Prostate gland (tissue), 2 donors: ENCODE results near the gene CCDC85B. TPM values are rescaled to one million over a fixed set of nuclear protein-coding genes. Genes with fewer than 3 reads are reported as not detected.

Experiments
- DNase-seq: peaks from one replicate; pipeline ENCODE4 v3.0.0-alpha.2; 2019; ENCODE audit warnings: low spot score
- H3K27ac ChIP-seq, 2 donors: fragments of 200-600 bp; sonication (generic); 2 replicates each; pipeline ENCODE4 v1.5.1; 2017 to 2019
- H3K27me3 ChIP-seq: fragments of 200-600 bp; sonication (generic); replicated peaks from 2 replicates; pipeline ENCODE4 v1.5.1; 2019; ENCODE audit not compliant: insufficient read depth
- H3K36me3 ChIP-seq, 2 donors: fragments of 200-600 bp; sonication (generic); 1 replicate in 1 of 2; 2 replicates in 1 of 2; pipeline versions ENCODE4 v1.5.1 to v1.8.1; 2017 to 2019
- H3K4me1 ChIP-seq: fragments of 200-600 bp; sonication (generic); replicated peaks from 2 replicates; pipeline ENCODE4 v1.5.1; 2019
- H3K4me3 ChIP-seq, 2 donors: fragments of 200-600 bp; sonication (generic); 2 replicates each; pipeline ENCODE4 v1.5.1; 2017 to 2019
- H3K9me3 ChIP-seq: fragments of 200-600 bp; sonication (generic); 2 replicates; pipeline ENCODE4 v1.5.1; 2017
- CTCF ChIP-seq, 4 experiments: fragments of 200-600 bp in 2 of 4; fragments of 450-650 bp in 2 of 4; sonication (generic) in 2 of 4; IDR thresholded peaks; 1 replicate in 3 of 4; 2 replicates in 1 of 4; pipeline ENCODE4 v1.5.1; 2016 to 2019; ENCODE audit warnings: antibody characterized with exemption in 4 of 4, mild to moderate bottlenecking in 2 of 4, moderate library complexity in 2 of 4
- POLR2A ChIP-seq: fragments of 450-650 bp; IDR thresholded peaks from one replicate; pipeline ENCODE4 v1.6.1; 2016; ENCODE audit warnings: antibody characterized with exemption, mild to moderate bottlenecking
- POLR2AphosphoS5 ChIP-seq: sonication (generic); formaldehyde crosslinking; IDR thresholded peaks from one replicate; pipeline ENCODE4 v1.6.1; 2017; ENCODE audit warnings: antibody characterized with exemption
- WGBS: methylation state at CpG from one replicate; pipeline ENCODE4 v1.1.5; 2018; 5-methylcytosine and 5-hydroxymethylcytosine counted together
- intact Hi-C: fragments of 100-400 bp; cut with DNase I; formaldehyde crosslinking; loops from one replicate; pipeline ENCODE4 v1.14.2; 2022
- total RNA-seq, 2 donors: library from RNA; depleted of rRNA; stranded (reverse); fragments of >200 nt; gene quantifications; one replicate each; pipeline ENCODE4 v1.1.0, GENCODE V29; 2016

The CCDC85B gene
- total RNA-seq, 2 donors from 2014 or later, result 40.4 to 55.0 TPM

GRCh38 chr11:65871811-65872548, 18.5 kb upstream of the CCDC85B start:
- DNase-seq, result no peak
- no peaks in the 10 kb centered on the region for H3K9me3 ChIP-seq
- no peaks in the 10 kb centered on the region for H3K27me3 ChIP-seq
- peaks cover 3% of the 10 kb centered on the region for H3K4me1 ChIP-seq
- TF ChIP-seq CTCF (IDR thresholded peaks at IDR 0.05) (no peak), POLR2AphosphoS5 (no peak), POLR2A (no peak)
- H3K36me3 ChIP-seq, result no peaks in the 10 kb centered on the region
- intact Hi-C loops, result loop anchor here (2.0 kb wide), 1 partner anchor 13 kb away; the partner anchor contains the start of gene CFL1
- peak overlapping the region; percentile 87 to 92 for H3K27ac ChIP-seq
- 23% methylated on average over 7 of the region's 26 CpGs for WGBS
- peak overlapping the region; percentile 50 to 52 for H3K4me3 ChIP-seq

- Histone ChIP-seq H3K9me3 (no peaks in the 10 kb centered on the region), H3K4me3 (peak within 1 kb of the TSS; percentile 50 to 52), H3K36me3 (no peaks in the 10 kb centered on the region), H3K27me3 (no peaks in the 10 kb centered on the region), H3K4me1 (peaks cover 3% of the 10 kb centered on the region), H3K27ac (peak within 1 kb of the TSS; percentile 87 to 92)
- TF ChIP-seq POLR2A, result no peak
- DNase-seq, result no peak
- WGBS, result 0% methylated on average over 12 of the region's 69 CpGs
- intact Hi-C loops, result loop anchor here (2.0 kb wide), 1 partner anchor 14 kb away; the partner anchor contains the start of gene CFL1
Observed at GRCh38 chr11:65872586-65873317, 17.7 kb upstream of the CCDC85B start, which contains the start of gene EFEMP2. TSS of gene EFEMP2 (minus strand) at chr11:65872800. CDS start at chr11:65872354, 446 bp downstream.

- H3K4me1 ChIP-seq, result peaks cover 3% of the 10 kb centered on the region
- no peaks in the 10 kb centered on the region for H3K36me3 ChIP-seq
- intact Hi-C loops, result loop anchor here (2.0 kb wide), 1 partner anchor 15 kb away; the partner anchor contains the start of gene CFL1
- TF ChIP-seq CTCF (IDR thresholded peaks at IDR 0.05), result peak in 1 of 4 experiments; percentile 24
- TF ChIP-seq POLR2A, result peak; percentile 93
- TF ChIP-seq POLR2AphosphoS5, result peak; percentile 98
- DNase-seq, result peak; percentile 94
- WGBS, result 7% methylated on average over 54 of the region's 54 CpGs
- peak overlapping the region; percentile 50 to 52 for H3K4me3 ChIP-seq
- no peaks in the 10 kb centered on the region for H3K9me3 ChIP-seq
- H3K27ac ChIP-seq, result peak overlapping the region; percentile 87 to 92
- no peaks in the 10 kb centered on the region for H3K27me3 ChIP-seq
Observed at GRCh38 chr11:65873318-65874156, 16.9 kb upstream of the CCDC85B start.

- DNase-seq, result no peak
- intact Hi-C loops, result no loop called here
- no peak within 1 kb of the TSS for H3K4me3 ChIP-seq
- H3K4me1 ChIP-seq, result no peaks in the 10 kb centered on the region
- 40% methylated on average over 7 of the region's 7 CpGs for WGBS
- TF ChIP-seq POLR2A, result no peak
- TF ChIP-seq CTCF (IDR thresholded peaks at IDR 0.05), result no peak
- TF ChIP-seq POLR2AphosphoS5, result no peak
- no peak within 1 kb of the TSS for H3K27ac ChIP-seq
- no peaks in the 10 kb centered on the region for H3K27me3 ChIP-seq
- H3K36me3 ChIP-seq, result no peaks in the 10 kb centered on the region
- no peaks in the 10 kb centered on the region for H3K9me3 ChIP-seq
Observed at GRCh38 chr11:65879617-65880016, 10.9 kb upstream of the CCDC85B start, which contains the start of gene CTSW. TSS of gene CTSW (plus strand) at chr11:65879837. CDS start at chr11:65879855, 18 bp downstream.

GRCh38 chr11:65880027-65880426, 10.4 kb upstream of the CCDC85B start:
- intact Hi-C loops, result no loop called here
- no peak overlapping the region for H3K4me3 ChIP-seq
- no peak for DNase-seq
- no peaks in the 10 kb centered on the region for H3K9me3 ChIP-seq
- no peaks in the 10 kb centered on the region for H3K27me3 ChIP-seq
- no peaks in the 10 kb centered on the region for H3K4me1 ChIP-seq
- TF ChIP-seq CTCF (IDR thresholded peaks at IDR 0.05) (no peak), POLR2AphosphoS5 (no peak), POLR2A (no peak)
- 70% methylated on average over 7 of the region's 7 CpGs for WGBS
- no peaks in the 10 kb centered on the region for H3K36me3 ChIP-seq
- no peak overlapping the region for H3K27ac ChIP-seq
